Testis (tissue), 2 donors: ENCODE measurements around the gene ARHGAP22.

ENCODE experiments used
- CTCF ChIP-seq, 3 experiments: fragments of 450-650 bp in 2 of 3; fragments of 200-600 bp in 1 of 3; sonication (generic) in 1 of 3; IDR thresholded peaks; one replicate each; pipeline ENCODE4 v1.5.1; 2016 to 2019; ENCODE audit warnings: antibody characterized with exemption in 3 of 3, mild to moderate bottlenecking in 2 of 3, moderate library complexity in 1 of 3
- POLR2A ChIP-seq: fragments of 450-650 bp; IDR thresholded peaks from one replicate; pipeline ENCODE4 v1.6.1; 2017; ENCODE audit warnings: antibody characterized with exemption, mild to moderate bottlenecking, moderate library complexity

GRCh38 chr10:48406658-48407057, 198.2 kb downstream of the ARHGAP22 start:
- TF ChIP-seq CTCF (IDR thresholded peaks at IDR 0.05) (no peak), POLR2A (no peak)
